IPS DF 4.7 (cell line): Measurements from ENCODE around the gene MSH3.
"Not testable (repeated sequence)": the region's sequence is repeated elsewhere in the genome, so short reads cannot be mapped to it uniquely, and the experiment has no call there.

ENCODE experiments used
- DNase-seq: peaks from one replicate; pipeline ENCODE4 v3.0.0-alpha.2; 2013; ENCODE audit warnings: low spot score; ENCODE audit errors: extremely low read depth

The MSH3 gene

GRCh38 chr5:80754900-80755299 is 100.4 kb downstream of the MSH3 start:
- no peak for DNase-seq

- DNase-seq, result no peak
Measured at GRCh38 chr5:80755626-80756025, 101.2 kb downstream of the MSH3 start.

GRCh38 chr5:80756292-80756691 is 101.8 kb downstream of the MSH3 start:
- no peak for DNase-seq

- no peak for DNase-seq
Measured at GRCh38 chr5:80757290-80757689, 102.8 kb downstream of the MSH3 start.

GRCh38 chr5:80759866-80760577 is 105.6 kb downstream of the MSH3 start:
- DNase-seq, result no peak

GRCh38 chr5:80760680-80761079 is 106.2 kb downstream of the MSH3 start:
- DNase-seq, result no peak

GRCh38 chr5:80761176-80761575 is 106.7 kb downstream of the MSH3 start:
- peak; percentile 7 for DNase-seq

- no peak for DNase-seq
Measured at GRCh38 chr5:80761966-80762365, 107.5 kb downstream of the MSH3 start.

- DNase-seq, result no peak
Measured at GRCh38 chr5:80762573-80762972, 108.1 kb downstream of the MSH3 start.

GRCh38 chr5:80763211-80763610 is 108.8 kb downstream of the MSH3 start:
- no peak for DNase-seq

- no peak for DNase-seq
Measured at GRCh38 chr5:80763873-80764647, 109.6 kb downstream of the MSH3 start.

GRCh38 chr5:80764786-80765185 is 110.3 kb downstream of the MSH3 start:
- no peak for DNase-seq

- no peak for DNase-seq
Measured at GRCh38 chr5:80777347-80778287, 123.2 kb downstream of the MSH3 start.

GRCh38 chr5:80780024-80780423 is 125.6 kb downstream of the MSH3 start:
- no peak for DNase-seq

GRCh38 chr5:80780761-80781285 is 126.4 kb downstream of the MSH3 start:
- no peak for DNase-seq

- no peak for DNase-seq
Measured at GRCh38 chr5:80781356-80781755, 126.9 kb downstream of the MSH3 start.

GRCh38 chr5:80782626-80783025 is 128.2 kb downstream of the MSH3 start:
- no peak for DNase-seq

GRCh38 chr5:80783751-80784150 is 129.3 kb downstream of the MSH3 start:
- not testable (repeated sequence) for DNase-seq

- DNase-seq, result no peak
Measured at GRCh38 chr5:80784451-80784850, 130.0 kb downstream of the MSH3 start.

- not testable (repeated sequence) for DNase-seq
Measured at GRCh38 chr5:80789319-80790016, 135.0 kb downstream of the MSH3 start.

- DNase-seq, result no peak
Measured at GRCh38 chr5:80790698-80791097, 136.2 kb downstream of the MSH3 start.
